Measurements from ENCODE around the gene CTDSPL. TPM values are rescaled to one million over a fixed set of nuclear protein-coding genes. Genes with fewer than 3 reads are reported as not detected.

CTDSPL gene
- total and polyA plus RNA-seq, 5 donors from 2014 or later: 0.08 to 1.7 TPM; not detected in 3

DNA sequence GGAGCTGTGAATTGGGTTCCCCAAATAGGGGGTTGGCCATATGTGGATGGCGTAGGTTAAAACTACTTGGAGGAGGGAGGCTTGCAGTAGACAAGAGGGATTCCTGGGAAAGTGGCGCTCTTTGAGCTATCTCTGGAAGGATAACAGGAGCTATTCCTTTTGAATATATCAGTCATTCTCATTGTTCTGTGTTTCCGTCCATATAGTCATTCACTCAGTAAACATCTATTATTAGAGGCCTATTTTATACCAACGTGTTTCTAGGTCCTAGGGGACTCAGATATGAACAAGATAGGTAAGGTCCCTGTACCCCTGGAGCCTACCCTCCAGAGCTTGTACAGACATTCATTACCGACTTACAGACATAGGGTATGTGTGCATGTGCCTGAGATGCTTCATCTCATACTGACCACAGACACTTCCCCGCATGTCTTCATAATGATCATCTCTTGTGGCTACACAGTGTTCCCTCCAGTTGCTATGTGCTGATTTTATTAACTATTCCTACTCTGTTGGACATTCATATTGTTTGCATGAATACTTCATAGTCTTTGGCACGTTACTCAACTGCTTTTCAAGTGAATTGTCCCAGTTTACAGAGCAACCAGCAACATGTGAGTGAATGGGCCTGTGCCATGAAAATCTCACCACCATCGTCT, 73.1 kb downstream of the CTDSPL start:
- no peaks in the 10 kb centered on the region for H3K4me1 ChIP-seq (ENCODE audit: control insufficient read depth, insufficient read depth, low read length, poor library complexity, severe bottlenecking)
- H3K27me3 ChIP-seq (ENCODE audit: control insufficient read depth, insufficient read depth, low read length): peaks cover 5% of the 10 kb centered on the region
- Mint-ChIP-seq H3K4me1 (no peaks in the 10 kb centered on the region), H3K9me3 (peaks cover 0 to 2% (median 0%) of the 10 kb centered on the region in 7 donors), H3K27me3 (peaks cover 9% of the 10 kb centered on the region), H3K27ac (no peak overlapping the region), H3K36me3 (no peaks in the 10 kb centered on the region), H3K4me3 (no peak overlapping the region)
- H3K36me3 ChIP-seq (ENCODE audit: control insufficient read depth, insufficient read depth, low read length): no peaks in the 10 kb centered on the region
- H3K9me3 ChIP-seq (ENCODE audit: control insufficient read depth in 2 of 2, low read length in 2 of 2): no peaks in the 10 kb centered on the region
- DNase-seq: no peak
- H3K4me3 ChIP-seq (ENCODE audit: low read depth, low read length): no peak overlapping the region
- ATAC-seq (ENCODE audit: low read depth in 2 of 2): no peak
- no peak overlapping the region for H3K27ac ChIP-seq (ENCODE audit: insufficient read depth, low read length, poor library complexity, severe bottlenecking)

DNA sequence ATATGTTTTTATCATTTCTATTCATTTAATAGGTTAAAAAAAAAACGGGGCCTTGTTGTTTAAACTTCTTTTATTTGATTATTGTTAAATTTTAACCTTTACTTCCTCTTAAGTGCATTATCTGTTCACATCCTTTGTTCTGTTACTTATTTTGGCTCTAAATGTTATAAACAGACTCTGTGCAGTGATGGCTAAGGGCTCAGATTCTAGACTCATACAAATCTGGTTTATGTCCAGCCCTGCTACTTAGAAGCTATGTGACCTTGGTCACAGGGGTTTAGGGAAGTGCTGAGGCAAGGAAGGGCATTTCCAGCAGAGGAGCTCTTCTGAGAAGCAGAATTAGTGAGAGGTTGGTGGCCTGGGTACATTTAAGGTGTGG, 73.6 kb downstream of the CTDSPL start:
- H3K36me3 ChIP-seq (ENCODE audit: control insufficient read depth, insufficient read depth, low read length): no peaks in the 10 kb centered on the region
- Mint-ChIP-seq H3K9me3 (peaks cover 0 to 2% (median 0%) of the 10 kb centered on the region in 7 donors), H3K4me1 (no peaks in the 10 kb centered on the region), H3K36me3 (no peaks in the 10 kb centered on the region), H3K27me3 (peaks cover 9% of the 10 kb centered on the region), H3K4me3 (no peak overlapping the region), H3K27ac (no peak overlapping the region)
- H3K4me1 ChIP-seq (ENCODE audit: control insufficient read depth, insufficient read depth, low read length, poor library complexity, severe bottlenecking): no peaks in the 10 kb centered on the region
- ATAC-seq (ENCODE audit: low read depth in 2 of 2): no peak
- peaks cover 5% of the 10 kb centered on the region for H3K27me3 ChIP-seq (ENCODE audit: control insufficient read depth, insufficient read depth, low read length)
- H3K27ac ChIP-seq (ENCODE audit: insufficient read depth, low read length, poor library complexity, severe bottlenecking): no peak overlapping the region
- no peak for DNase-seq
- H3K9me3 ChIP-seq (ENCODE audit: control insufficient read depth in 2 of 2, low read length in 2 of 2): no peaks in the 10 kb centered on the region
- no peak overlapping the region for H3K4me3 ChIP-seq (ENCODE audit: low read depth, low read length)

DNA sequence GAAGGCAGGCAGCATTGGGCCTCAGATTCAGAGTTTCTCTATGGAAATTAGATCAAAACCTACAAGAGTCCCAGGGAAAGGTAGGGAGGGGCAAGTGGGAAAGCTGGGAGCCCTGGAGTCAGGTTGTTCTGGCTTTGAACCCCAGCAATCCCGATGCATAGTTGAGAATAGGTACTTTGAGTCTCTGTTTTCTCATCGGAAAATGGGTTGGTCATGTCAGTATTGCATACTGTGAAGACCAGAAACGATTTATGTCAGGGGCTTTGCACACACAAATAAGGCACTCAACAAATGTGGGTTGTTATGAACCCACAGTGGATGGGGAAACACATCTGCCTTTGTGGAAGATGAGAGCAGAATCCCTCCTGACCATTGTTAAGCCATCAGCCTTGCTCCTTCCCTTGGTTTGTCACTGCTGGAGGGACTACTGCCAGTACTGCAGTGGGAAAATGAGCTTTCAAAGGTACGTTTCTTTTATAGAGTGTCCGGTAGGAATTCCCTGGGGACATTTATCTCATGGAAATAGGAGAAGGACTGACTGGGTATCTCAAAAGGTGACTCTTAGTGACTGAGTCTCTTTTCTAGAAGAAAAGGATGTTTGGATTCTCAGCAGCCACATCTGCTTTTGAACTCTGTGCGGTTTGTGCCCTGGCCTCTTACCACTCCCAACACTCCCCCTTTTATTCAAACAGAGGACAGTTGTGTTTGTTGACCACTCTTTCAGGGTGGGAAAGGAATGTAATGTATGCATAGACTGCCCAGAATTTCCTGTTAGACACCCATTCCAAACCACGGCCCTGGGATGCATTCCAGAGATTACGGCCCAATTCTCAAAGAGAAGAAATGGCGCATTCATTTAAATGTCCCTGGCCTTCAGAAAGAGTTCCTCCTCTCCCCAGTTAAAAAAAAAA, 74.3 kb downstream of the CTDSPL start:
- Histone ChIP-seq H3K36me3 (ENCODE audit: control insufficient read depth, insufficient read depth, low read length) (no peaks in the 10 kb centered on the region), H3K4me3 (ENCODE audit: low read depth, low read length) (no peak overlapping the region), H3K27ac (ENCODE audit: insufficient read depth, low read length, poor library complexity, severe bottlenecking) (no peak overlapping the region), H3K4me1 (ENCODE audit: control insufficient read depth, insufficient read depth, low read length, poor library complexity, severe bottlenecking) (no peaks in the 10 kb centered on the region), H3K27me3 (ENCODE audit: control insufficient read depth, insufficient read depth, low read length) (peaks cover 5% of the 10 kb centered on the region), H3K9me3 (ENCODE audit: control insufficient read depth in 2 of 2, low read length in 2 of 2) (no peaks in the 10 kb centered on the region)
- Mint-ChIP-seq H3K36me3 (no peaks in the 10 kb centered on the region), H3K4me1 (no peaks in the 10 kb centered on the region), H3K9me3 (peaks cover 0 to 2% (median 0%) of the 10 kb centered on the region in 7 donors), H3K4me3 (no peak overlapping the region), H3K27me3 (peaks cover 2% of the 10 kb centered on the region), H3K27ac (no peak overlapping the region)
- ATAC-seq (ENCODE audit: low read depth in 2 of 2) (no peak), DNase-seq (no peak)

- Mint-ChIP-seq H3K36me3 (no peaks in the 10 kb centered on the region), H3K4me3 (no peak overlapping the region), H3K4me1 (no peaks in the 10 kb centered on the region), H3K9me3 (peaks cover 0 to 2% (median 0%) of the 10 kb centered on the region in 7 donors), H3K27ac (no peak overlapping the region), H3K27me3 (no peaks in the 10 kb centered on the region)
- DNase-seq (no peak), ATAC-seq (ENCODE audit: low read depth in 2 of 2) (no peak)
- Histone ChIP-seq H3K36me3 (ENCODE audit: control insufficient read depth, insufficient read depth, low read length) (no peaks in the 10 kb centered on the region), H3K9me3 (ENCODE audit: control insufficient read depth in 2 of 2, low read length in 2 of 2) (no peaks in the 10 kb centered on the region), H3K4me1 (ENCODE audit: control insufficient read depth, insufficient read depth, low read length, poor library complexity, severe bottlenecking) (no peaks in the 10 kb centered on the region), H3K4me3 (ENCODE audit: low read depth, low read length) (no peak overlapping the region), H3K27me3 (ENCODE audit: control insufficient read depth, insufficient read depth, low read length) (peaks cover 3% of the 10 kb centered on the region), H3K27ac (ENCODE audit: insufficient read depth, low read length, poor library complexity, severe bottlenecking) (no peak overlapping the region)
Measured at GRCh38 chr3:37937156-37937555, 75.5 kb downstream of the CTDSPL start.

- Mint-ChIP-seq H3K9me3 (peaks cover 0 to 2% (median 0%) of the 10 kb centered on the region in 7 donors), H3K4me1 (no peaks in the 10 kb centered on the region), H3K36me3 (no peaks in the 10 kb centered on the region), H3K27me3 (no peaks in the 10 kb centered on the region), H3K4me3 (no peak overlapping the region), H3K27ac (no peak overlapping the region)
- Histone ChIP-seq H3K4me3 (ENCODE audit: low read depth, low read length) (no peak overlapping the region), H3K9me3 (ENCODE audit: control insufficient read depth in 2 of 2, low read length in 2 of 2) (no peaks in the 10 kb centered on the region), H3K27ac (ENCODE audit: insufficient read depth, low read length, poor library complexity, severe bottlenecking) (no peak overlapping the region), H3K36me3 (ENCODE audit: control insufficient read depth, insufficient read depth, low read length) (no peaks in the 10 kb centered on the region), H3K4me1 (ENCODE audit: control insufficient read depth, insufficient read depth, low read length, poor library complexity, severe bottlenecking) (no peaks in the 10 kb centered on the region), H3K27me3 (ENCODE audit: control insufficient read depth, insufficient read depth, low read length) (no peaks in the 10 kb centered on the region)
- DNase-seq (no peak), ATAC-seq (ENCODE audit: low read depth in 2 of 2) (no peak)
Measured at GRCh38 chr3:37938011-37938410, 76.3 kb downstream of the CTDSPL start.

GRCh38 chr3:37940242-37940908, 78.7 kb downstream of the CTDSPL start:
- Mint-ChIP-seq H3K4me1 (no peaks in the 10 kb centered on the region), H3K9me3 (peaks cover 0 to 2% (median 0%) of the 10 kb centered on the region in 7 donors), H3K27ac (no peak overlapping the region), H3K36me3 (no peaks in the 10 kb centered on the region), H3K4me3 (no peak overlapping the region), H3K27me3 (no peaks in the 10 kb centered on the region)
- Histone ChIP-seq H3K4me1 (ENCODE audit: control insufficient read depth, insufficient read depth, low read length, poor library complexity, severe bottlenecking) (no peaks in the 10 kb centered on the region), H3K4me3 (ENCODE audit: low read depth, low read length) (no peak overlapping the region), H3K36me3 (ENCODE audit: control insufficient read depth, insufficient read depth, low read length) (no peaks in the 10 kb centered on the region), H3K27me3 (ENCODE audit: control insufficient read depth, insufficient read depth, low read length) (no peaks in the 10 kb centered on the region), H3K27ac (ENCODE audit: insufficient read depth, low read length, poor library complexity, severe bottlenecking) (no peak overlapping the region), H3K9me3 (ENCODE audit: control insufficient read depth in 2 of 2, low read length in 2 of 2) (no peaks in the 10 kb centered on the region)
- no peak for ATAC-seq (ENCODE audit: low read depth in 2 of 2)
- no peak for DNase-seq

- DNase-seq (no peak), ATAC-seq (ENCODE audit: low read depth in 2 of 2) (no peak)
- H3K36me3 ChIP-seq (ENCODE audit: control insufficient read depth, insufficient read depth, low read length): no peaks in the 10 kb centered on the region
- no peaks in the 10 kb centered on the region for H3K4me1 ChIP-seq (ENCODE audit: control insufficient read depth, insufficient read depth, low read length, poor library complexity, severe bottlenecking)
- H3K4me3 Mint-ChIP-seq: no peak overlapping the region
- H3K9me3 Mint-ChIP-seq: no peaks in the 10 kb centered on the region
- no peaks in the 10 kb centered on the region for H3K27me3 ChIP-seq (ENCODE audit: control insufficient read depth, insufficient read depth, low read length)
- no peaks in the 10 kb centered on the region for H3K9me3 ChIP-seq (ENCODE audit: control insufficient read depth in 2 of 2, low read length in 2 of 2)
- H3K27ac Mint-ChIP-seq: no peak overlapping the region
- H3K36me3 Mint-ChIP-seq: no peaks in the 10 kb centered on the region
- H3K4me3 ChIP-seq (ENCODE audit: low read depth, low read length): no peak overlapping the region
- no peaks in the 10 kb centered on the region for H3K27me3 Mint-ChIP-seq
- no peaks in the 10 kb centered on the region for H3K4me1 Mint-ChIP-seq
- H3K27ac ChIP-seq (ENCODE audit: insufficient read depth, low read length, poor library complexity, severe bottlenecking): no peak overlapping the region
Measured at GRCh38 chr3:37941608-37942508, 80.2 kb downstream of the CTDSPL start.
